ENCODE measurements around the gene CFL2. TPM values are rescaled to one million over a fixed set of nuclear protein-coding genes. Genes with fewer than 3 reads are reported as not detected.

Gene CFL2
- total RNA-seq, 1 experiment from 2014 or later = 20.1 TPM

DNA sequence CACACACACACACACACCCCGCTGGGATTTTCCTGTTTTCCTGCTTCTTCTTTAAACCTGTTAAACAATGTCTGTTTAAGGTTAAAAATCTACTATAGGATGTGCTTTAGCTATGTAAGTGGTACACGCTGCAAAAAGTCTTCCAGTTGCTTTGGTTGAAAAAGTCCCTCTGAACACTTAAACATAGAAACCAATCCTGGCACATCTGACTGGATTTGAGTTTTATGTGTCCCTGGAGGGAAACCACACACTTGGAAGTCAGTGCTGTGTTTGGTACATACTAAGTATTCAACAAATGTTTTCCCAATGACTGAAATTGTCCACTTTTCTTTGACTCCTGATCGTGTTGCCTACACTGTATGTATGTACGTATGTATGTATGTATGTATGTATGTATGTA lies 22.0 kb downstream of the CFL2 start:
- Mint-ChIP-seq H3K36me3 (no peaks in the 10 kb centered on the region), H3K4me3 (no peak overlapping the region), H3K9me3 (peaks cover 7% of the 10 kb centered on the region), H3K27ac (no peak overlapping the region), H3K27me3 (ENCODE audit: low read depth) (no peaks in the 10 kb centered on the region; the same call in 1 of the 2 replicates), H3K4me1 (peaks cover 35% of the 10 kb centered on the region)
- ChIA-PET CTCF (interaction anchor here (3.4 kb wide), 1 partner anchor 30 kb away, joined by 18 read pairs; no protein-coding TSS in a partner anchor), POLR2A (interaction anchor here (1.3 kb wide), 1 partner anchor 22 kb away, joined by 8 read pairs; the partner anchor contains the start of gene CFL2)
- DNase-seq (ENCODE audit: low spot score) (no peak), ATAC-seq (no peak)
- TF ChIP-seq KAT7 (CRISPR knock-in tag; IDR thresholded peaks at IDR 0.05; ENCODE audit: borderline replicate concordance) = no peak
- TF ChIP-seq RELA (CRISPR knock-in tag; IDR thresholded peaks at IDR 0.05; ENCODE audit: borderline replicate concordance) = no peak
- TF ChIP-seq, protein P1, sequence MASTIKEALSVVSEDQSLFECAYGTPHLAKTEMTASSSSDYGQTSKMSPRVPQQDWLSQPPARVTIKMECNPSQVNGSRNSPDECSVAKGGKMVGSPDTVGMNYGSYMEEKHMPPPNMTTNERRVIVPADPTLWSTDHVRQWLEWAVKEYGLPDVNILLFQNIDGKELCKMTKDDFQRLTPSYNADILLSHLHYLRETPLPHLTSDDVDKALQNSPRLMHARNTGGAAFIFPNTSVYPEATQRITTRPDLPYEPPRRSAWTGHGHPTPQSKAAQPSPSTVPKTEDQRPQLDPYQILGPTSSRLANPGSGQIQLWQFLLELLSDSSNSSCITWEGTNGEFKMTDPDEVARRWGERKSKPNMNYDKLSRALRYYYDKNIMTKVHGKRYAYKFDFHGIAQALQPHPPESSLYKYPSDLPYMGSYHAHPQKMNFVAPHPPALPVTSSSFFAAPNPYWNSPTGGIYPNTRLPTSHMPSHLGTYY (CRISPR knock-in tag; IDR thresholded peaks at IDR 0.05) = no peak
- TF ChIP-seq GTF2I (CRISPR knock-in tag; conservative IDR thresholded peaks at IDR 0.05) = no peak
- TF ChIP-seq NFATC4 (CRISPR knock-in tag; IDR thresholded peaks at IDR 0.05) = no peak
- TF ChIP-seq, protein P2, sequence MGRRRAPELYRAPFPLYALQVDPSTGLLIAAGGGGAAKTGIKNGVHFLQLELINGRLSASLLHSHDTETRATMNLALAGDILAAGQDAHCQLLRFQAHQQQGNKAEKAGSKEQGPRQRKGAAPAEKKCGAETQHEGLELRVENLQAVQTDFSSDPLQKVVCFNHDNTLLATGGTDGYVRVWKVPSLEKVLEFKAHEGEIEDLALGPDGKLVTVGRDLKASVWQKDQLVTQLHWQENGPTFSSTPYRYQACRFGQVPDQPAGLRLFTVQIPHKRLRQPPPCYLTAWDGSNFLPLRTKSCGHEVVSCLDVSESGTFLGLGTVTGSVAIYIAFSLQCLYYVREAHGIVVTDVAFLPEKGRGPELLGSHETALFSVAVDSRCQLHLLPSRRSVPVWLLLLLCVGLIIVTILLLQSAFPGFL (CRISPR knock-in tag; IDR thresholded peaks at IDR 0.05; ENCODE audit: borderline replicate concordance) = no peak
- TF ChIP-seq, protein P3, sequence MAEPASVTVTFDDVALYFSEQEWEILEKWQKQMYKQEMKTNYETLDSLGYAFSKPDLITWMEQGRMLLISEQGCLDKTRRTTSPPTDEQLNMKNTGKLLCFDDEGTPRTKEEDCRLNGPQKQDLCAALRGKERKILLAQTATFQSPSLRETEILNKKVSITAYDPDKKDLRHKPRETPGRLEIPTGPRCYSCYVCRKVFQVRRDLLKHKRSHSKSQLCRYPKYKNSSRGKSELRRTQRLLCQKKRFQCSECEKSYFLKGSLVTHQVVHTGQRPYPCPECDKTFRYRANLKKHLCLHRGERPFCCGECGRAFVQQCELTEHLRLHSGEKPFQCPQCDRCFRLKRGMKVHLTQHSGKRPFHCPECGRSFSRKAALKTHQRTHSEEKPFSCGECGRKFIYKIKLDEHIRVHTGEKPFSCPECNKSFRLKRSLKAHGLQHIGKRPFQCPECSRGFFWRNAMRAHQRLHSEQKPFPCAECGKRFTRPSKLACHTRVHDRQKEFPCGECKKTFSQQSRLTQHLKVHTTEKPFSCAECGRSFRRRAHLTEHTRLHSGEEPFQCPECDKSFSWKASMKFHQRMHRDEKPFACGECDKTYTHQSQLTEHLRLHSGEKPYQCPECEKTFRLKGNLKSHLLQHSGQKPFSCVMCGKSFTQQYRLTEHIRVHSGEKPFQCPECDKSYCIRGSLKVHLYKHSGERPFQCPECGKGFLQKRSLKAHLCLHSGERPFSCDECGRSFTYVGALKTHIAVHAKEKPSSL (CRISPR knock-in tag; conservative IDR thresholded peaks at IDR 0.05) = no peak
- TF ChIP-seq, protein P4, sequence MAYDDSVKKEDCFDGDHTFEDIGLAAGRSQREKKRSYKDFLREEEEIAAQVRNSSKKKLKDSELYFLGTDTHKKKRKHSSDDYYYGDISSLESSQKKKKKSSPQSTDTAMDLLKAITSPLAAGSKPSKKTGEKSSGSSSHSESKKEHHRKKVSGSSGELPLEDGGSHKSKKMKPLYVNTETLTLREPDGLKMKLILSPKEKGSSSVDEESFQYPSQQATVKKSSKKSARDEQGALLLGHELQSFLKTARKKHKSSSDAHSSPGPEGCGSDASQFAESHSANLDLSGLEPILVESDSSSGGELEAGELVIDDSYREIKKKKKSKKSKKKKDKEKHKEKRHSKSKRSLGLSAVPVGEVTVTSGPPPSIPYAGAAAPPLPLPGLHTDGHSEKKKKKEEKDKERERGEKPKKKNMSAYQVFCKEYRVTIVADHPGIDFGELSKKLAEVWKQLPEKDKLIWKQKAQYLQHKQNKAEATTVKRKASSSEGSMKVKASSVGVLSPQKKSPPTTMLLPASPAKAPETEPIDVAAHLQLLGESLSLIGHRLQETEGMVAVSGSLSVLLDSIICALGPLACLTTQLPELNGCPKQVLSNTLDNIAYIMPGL (CRISPR knock-in tag; IDR thresholded peaks at IDR 0.05) = no peak
- TF ChIP-seq, protein P5, sequence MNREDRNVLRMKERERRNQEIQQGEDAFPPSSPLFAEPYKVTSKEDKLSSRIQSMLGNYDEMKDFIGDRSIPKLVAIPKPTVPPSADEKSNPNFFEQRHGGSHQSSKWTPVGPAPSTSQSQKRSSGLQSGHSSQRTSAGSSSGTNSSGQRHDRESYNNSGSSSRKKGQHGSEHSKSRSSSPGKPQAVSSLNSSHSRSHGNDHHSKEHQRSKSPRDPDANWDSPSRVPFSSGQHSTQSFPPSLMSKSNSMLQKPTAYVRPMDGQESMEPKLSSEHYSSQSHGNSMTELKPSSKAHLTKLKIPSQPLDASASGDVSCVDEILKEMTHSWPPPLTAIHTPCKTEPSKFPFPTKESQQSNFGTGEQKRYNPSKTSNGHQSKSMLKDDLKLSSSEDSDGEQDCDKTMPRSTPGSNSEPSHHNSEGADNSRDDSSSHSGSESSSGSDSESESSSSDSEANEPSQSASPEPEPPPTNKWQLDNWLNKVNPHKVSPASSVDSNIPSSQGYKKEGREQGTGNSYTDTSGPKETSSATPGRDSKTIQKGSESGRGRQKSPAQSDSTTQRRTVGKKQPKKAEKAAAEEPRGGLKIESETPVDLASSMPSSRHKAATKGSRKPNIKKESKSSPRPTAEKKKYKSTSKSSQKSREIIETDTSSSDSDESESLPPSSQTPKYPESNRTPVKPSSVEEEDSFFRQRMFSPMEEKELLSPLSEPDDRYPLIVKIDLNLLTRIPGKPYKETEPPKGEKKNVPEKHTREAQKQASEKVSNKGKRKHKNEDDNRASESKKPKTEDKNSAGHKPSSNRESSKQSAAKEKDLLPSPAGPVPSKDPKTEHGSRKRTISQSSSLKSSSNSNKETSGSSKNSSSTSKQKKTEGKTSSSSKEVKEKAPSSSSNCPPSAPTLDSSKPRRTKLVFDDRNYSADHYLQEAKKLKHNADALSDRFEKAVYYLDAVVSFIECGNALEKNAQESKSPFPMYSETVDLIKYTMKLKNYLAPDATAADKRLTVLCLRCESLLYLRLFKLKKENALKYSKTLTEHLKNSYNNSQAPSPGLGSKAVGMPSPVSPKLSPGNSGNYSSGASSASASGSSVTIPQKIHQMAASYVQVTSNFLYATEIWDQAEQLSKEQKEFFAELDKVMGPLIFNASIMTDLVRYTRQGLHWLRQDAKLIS (CRISPR knock-in tag; IDR thresholded peaks at IDR 0.05; ENCODE audit: borderline replicate concordance) = no peak
- TF ChIP-seq IRF2 (CRISPR knock-in tag; IDR thresholded peaks at IDR 0.05; ENCODE audit: borderline replicate concordance, low read depth) = no peak
- TF ChIP-seq SP1 (CRISPR knock-in tag; conservative IDR thresholded peaks at IDR 0.05) = no peak
- TF ChIP-seq, protein P6, sequence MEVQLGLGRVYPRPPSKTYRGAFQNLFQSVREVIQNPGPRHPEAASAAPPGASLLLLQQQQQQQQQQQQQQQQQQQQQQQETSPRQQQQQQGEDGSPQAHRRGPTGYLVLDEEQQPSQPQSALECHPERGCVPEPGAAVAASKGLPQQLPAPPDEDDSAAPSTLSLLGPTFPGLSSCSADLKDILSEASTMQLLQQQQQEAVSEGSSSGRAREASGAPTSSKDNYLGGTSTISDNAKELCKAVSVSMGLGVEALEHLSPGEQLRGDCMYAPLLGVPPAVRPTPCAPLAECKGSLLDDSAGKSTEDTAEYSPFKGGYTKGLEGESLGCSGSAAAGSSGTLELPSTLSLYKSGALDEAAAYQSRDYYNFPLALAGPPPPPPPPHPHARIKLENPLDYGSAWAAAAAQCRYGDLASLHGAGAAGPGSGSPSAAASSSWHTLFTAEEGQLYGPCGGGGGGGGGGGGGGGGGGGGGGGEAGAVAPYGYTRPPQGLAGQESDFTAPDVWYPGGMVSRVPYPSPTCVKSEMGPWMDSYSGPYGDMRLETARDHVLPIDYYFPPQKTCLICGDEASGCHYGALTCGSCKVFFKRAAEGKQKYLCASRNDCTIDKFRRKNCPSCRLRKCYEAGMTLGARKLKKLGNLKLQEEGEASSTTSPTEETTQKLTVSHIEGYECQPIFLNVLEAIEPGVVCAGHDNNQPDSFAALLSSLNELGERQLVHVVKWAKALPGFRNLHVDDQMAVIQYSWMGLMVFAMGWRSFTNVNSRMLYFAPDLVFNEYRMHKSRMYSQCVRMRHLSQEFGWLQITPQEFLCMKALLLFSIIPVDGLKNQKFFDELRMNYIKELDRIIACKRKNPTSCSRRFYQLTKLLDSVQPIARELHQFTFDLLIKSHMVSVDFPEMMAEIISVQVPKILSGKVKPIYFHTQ (CRISPR knock-in tag; IDR thresholded peaks at IDR 0.05) = no peak
- TF ChIP-seq ZNF219 (CRISPR knock-in tag; IDR thresholded peaks at IDR 0.05; ENCODE audit: borderline replicate concordance) = no peak
- TF ChIP-seq TCF7 (CRISPR knock-in tag; IDR thresholded peaks at IDR 0.05; ENCODE audit: low read depth) = no peak
- no peak for TF ChIP-seq ZNF138 (CRISPR knock-in tag; conservative IDR thresholded peaks at IDR 0.05)
- TF ChIP-seq, protein P7, sequence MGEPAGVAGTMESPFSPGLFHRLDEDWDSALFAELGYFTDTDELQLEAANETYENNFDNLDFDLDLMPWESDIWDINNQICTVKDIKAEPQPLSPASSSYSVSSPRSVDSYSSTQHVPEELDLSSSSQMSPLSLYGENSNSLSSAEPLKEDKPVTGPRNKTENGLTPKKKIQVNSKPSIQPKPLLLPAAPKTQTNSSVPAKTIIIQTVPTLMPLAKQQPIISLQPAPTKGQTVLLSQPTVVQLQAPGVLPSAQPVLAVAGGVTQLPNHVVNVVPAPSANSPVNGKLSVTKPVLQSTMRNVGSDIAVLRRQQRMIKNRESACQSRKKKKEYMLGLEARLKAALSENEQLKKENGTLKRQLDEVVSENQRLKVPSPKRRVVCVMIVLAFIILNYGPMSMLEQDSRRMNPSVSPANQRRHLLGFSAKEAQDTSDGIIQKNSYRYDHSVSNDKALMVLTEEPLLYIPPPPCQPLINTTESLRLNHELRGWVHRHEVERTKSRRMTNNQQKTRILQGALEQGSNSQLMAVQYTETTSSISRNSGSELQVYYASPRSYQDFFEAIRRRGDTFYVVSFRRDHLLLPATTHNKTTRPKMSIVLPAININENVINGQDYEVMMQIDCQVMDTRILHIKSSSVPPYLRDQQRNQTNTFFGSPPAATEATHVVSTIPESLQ (CRISPR knock-in tag; IDR thresholded peaks at IDR 0.05) = no peak
- TF ChIP-seq, protein P8, sequence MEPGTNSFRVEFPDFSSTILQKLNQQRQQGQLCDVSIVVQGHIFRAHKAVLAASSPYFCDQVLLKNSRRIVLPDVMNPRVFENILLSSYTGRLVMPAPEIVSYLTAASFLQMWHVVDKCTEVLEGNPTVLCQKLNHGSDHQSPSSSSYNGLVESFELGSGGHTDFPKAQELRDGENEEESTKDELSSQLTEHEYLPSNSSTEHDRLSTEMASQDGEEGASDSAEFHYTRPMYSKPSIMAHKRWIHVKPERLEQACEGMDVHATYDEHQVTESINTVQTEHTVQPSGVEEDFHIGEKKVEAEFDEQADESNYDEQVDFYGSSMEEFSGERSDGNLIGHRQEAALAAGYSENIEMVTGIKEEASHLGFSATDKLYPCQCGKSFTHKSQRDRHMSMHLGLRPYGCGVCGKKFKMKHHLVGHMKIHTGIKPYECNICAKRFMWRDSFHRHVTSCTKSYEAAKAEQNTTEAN (CRISPR knock-in tag; IDR thresholded peaks at IDR 0.05) = no peak
